GM19395 (cell line): ENCODE measurements around the gene MYBPC2.

Source experiments
- ATAC-seq: cut with Tn5 transposase; IDR thresholded peaks from one replicate; pipeline ENCODE4 v1.9.1; 2021; ENCODE audit warnings: mild to moderate bottlenecking, moderate library complexity; ENCODE audit not compliant: unreplicated experiment

The MYBPC2 gene

GRCh38 chr19:50496189-50497021 is 63.7 kb downstream of the MYBPC2 start:
- ATAC-seq, result no peak

DNA sequence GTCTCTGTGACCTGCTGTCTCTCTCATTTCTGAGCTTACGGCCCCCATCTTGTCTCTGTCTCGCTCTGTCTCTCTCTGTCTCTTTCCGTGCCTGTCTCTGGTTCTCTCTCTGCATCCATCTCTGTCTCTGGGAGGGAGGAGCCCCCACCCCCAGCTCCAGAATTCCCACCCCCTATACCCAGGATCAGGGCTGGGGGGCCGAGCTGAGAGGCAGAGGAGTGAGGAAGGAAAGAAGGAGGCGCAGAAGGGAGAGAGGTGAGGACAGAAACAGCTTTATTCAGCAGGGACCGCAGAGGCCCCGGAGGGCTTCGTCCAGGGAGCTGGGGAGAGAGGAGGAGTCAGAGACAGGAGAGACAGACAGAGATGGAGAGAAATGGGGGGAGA is 64.3 kb downstream of the MYBPC2 start:
- ATAC-seq, result no peak

DNA sequence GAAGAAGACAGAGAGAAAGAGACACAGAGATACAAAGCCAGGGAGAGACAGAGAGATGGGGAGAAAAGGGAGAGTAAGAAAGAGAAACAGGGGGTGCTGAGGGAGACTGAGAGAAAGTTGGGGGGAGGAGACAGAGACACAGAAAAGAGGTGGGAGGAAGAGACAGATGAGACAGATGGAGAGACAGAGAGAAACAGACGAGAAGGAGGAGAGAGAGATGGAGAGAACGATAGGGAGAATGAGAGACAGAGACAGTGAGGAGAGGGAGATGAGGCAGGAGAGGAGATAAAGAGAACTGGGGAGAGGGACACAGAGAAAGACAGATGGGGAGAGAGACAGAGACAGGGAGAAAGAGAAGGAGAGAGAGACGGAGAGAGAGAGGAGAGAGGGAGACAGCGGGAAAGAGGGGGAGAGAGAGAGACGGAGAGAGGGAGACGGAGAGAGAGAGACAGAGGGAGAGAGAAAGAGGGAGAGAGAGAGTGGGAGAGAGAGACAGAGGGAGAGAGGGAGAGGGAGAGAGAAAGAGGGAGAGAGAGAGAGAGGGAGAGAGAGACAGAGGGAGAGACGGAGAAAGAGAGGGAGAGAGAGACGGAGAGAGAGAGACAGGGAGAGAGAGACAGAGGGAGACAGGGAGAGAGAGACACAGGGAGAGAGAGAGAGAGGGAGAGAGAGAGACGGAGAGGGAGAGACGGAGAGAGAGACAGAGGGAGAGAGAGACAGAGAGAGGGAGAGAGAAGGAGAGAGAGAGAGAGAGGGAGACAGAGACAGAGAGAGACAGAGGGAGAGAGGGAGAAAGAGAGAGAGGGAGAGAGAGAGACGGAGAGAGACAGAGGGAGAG is 65.7 kb downstream of the MYBPC2 start:
- no peak for ATAC-seq

GRCh38 chr19:50500060-50500752 is 67.5 kb downstream of the MYBPC2 start:
- no peak for ATAC-seq

GRCh38 chr19:50500753-50501151 is 68.1 kb downstream of the MYBPC2 start:
- no peak for ATAC-seq

DNA sequence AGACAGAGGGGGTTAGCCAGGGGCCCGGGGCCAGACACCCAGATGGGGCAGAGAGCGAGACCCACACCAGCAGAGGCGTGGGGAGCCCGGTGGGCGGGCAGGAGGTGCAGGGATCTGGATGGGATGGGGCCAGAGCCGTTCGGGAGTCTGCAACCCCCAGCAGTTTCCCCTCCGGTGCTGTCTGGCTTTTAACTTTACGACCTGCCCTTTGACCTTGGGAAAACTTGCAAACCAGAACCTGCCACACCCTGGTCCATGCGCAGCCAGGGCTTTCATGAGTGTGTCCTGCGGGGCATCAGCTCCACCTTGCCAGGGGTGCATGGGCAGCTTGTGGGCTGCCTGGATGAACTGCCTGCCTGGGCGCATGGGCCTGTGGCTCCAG is 68.5 kb downstream of the MYBPC2 start:
- ATAC-seq, result no peak

- ATAC-seq, result no peak
Observed at GRCh38 chr19:50501568-50502475, 69.1 kb downstream of the MYBPC2 start.

- ATAC-seq, result no peak
Observed at GRCh38 chr19:50505856-50506611, 73.3 kb downstream of the MYBPC2 start.

DNA sequence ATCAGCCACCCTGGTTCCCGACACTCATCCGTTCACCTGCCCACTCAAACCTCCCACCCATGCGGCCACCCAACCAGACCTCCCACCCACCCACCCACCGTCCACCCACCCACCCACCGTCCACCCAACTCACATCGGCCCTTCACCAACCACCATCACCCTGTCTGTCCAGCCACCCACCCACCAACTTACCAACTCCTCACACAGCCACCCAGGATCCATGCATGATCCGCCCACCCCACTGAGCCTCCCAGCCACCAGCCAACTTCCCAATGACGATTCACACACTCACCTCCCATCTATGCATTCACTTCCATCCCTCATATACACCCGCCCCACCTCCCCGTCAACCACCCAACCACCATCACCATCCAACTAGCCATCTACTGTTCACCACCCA is 74.0 kb downstream of the MYBPC2 start:
- ATAC-seq, result no peak

GRCh38 chr19:50507376-50507775 is 74.7 kb downstream of the MYBPC2 start:
- no peak for ATAC-seq

GRCh38 chr19:50508843-50509190 is 76.1 kb downstream of the MYBPC2 start:
- no peak for ATAC-seq

DNA sequence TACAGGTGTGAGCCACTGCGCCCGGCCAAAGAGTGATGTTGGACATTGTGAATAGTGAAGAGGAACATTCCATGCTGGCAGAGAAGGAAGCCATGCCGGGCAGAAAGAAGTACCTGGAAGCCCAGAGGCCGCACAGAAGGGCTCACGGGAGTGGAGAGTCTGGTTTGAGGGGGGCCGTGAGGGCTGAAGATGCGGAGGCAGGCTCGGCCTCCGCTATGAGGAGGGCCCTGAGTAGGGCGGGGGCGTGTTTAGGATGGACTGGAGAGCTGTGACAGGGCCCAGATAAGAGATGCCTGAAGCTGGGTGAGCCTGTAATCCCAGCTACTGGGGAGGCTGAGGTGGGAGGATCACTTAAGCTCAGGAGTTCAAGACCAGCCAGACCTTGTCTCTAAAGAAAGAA is 76.7 kb downstream of the MYBPC2 start:
- ATAC-seq, result no peak

GRCh38 chr19:50510121-50510670 is 77.5 kb downstream of the MYBPC2 start:
- no peak for ATAC-seq

GRCh38 chr19:50510700-50511068 is 78.0 kb downstream of the MYBPC2 start:
- no peak for ATAC-seq

- peak; percentile 87 for ATAC-seq
Observed at GRCh38 chr19:50511069-50511822, 78.6 kb downstream of the MYBPC2 start, which contains the start of gene JOSD2. Gene JOSD2, minus strand, starts transcription at chr19:50511191. Its CDS starts 760 bp downstream, at chr19:50510431.

GRCh38 chr19:50512112-50512998 is 79.7 kb downstream of the MYBPC2 start:
- no peak for ATAC-seq

DNA sequence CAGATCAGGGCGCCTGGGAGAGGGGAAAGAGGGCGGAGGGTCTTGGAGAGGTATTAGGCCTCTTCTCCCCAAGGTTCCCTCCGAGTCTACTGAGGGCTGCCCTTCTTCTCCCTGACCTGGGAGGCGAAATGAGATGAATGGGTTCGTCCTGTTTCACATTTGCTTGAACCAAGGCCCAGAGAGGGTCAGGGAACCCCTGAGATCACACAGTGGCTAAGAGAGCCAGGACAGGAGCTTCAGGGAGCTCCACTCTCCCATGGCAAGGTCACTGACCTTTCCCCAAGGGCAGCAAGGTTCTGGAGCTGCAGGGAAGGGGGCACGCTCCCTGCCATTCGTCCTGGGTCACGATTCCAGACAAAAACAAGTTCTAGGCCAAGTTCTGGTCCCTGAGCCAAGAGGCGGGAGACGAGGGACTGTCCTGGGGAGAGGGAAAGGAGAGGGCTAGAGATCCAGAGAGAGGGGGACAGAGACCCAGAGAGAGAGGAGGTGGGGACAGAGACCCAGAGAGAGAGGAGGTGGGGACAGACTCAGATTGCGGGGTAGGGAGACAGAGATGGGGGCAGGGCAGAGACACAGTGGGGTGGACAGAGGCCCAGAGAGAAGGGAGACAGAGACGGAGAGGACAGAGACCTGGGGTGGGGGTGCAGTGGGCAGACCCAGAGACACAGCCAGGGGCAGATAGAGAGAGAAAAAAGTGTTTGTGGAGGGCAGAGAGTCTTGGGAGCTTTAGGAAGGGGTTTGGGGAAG is 80.5 kb downstream of the MYBPC2 start:
- ATAC-seq, result no peak
